Heart right ventricle (tissue), 16 donors: ENCODE data around the gene CHPF. TPM values are rescaled to one million over a fixed set of nuclear protein-coding genes. Genes with fewer than 3 reads are reported as not detected.
A peak's percentile ranks its signal among the peaks of the same experiment; 100 is the strongest.

Source experiments
- ATAC-seq, 8 donors: fragments of 200-7000 bp; cut with Tn5 transposase; one replicate each; pipeline ENCODE4 v1.9.1; 2020; ENCODE audit warnings: mild to moderate bottlenecking in 8 of 8, moderate library complexity in 8 of 8, moderate number of reproducible peaks in 1 of 8
- DNase-seq, 2 donors: peaks; one replicate each; pipeline ENCODE4 v3.0.0-alpha.2; 2020
- H3K27ac ChIP-seq, 10 donors: fragments of 200-600 bp; sonication (generic) in 2 of 10; one replicate each; pipeline versions ENCODE4 v1.5.0 to v1.8.0; 2020 to 2022; ENCODE audit warnings: mild to moderate bottlenecking in 3 of 10
- H3K27me3 ChIP-seq, 7 donors: fragments of 200-600 bp; one replicate each; pipeline ENCODE4 v1.8.0; 2021 to 2022; ENCODE audit warnings: mild to moderate bottlenecking in 2 of 7
- H3K36me3 ChIP-seq, 9 donors: fragments of 200-600 bp; sonication (generic) in 1 of 9; one replicate each; pipeline versions ENCODE4 v1.5.0 to v1.8.0; 2020 to 2022; ENCODE audit warnings: mild to moderate bottlenecking in 2 of 9
- H3K4me1 ChIP-seq, 9 donors: fragments of 200-600 bp; sonication (generic) in 1 of 9; one replicate each; pipeline versions ENCODE4 v1.5.0 to v1.8.0; 2020 to 2022; ENCODE audit warnings: mild to moderate bottlenecking in 4 of 9
- H3K4me3 ChIP-seq, 10 donors: fragments of 200-600 bp; sonication (generic) in 2 of 10; one replicate each; pipeline versions ENCODE4 v1.5.0 to v1.8.0; 2020 to 2022; ENCODE audit warnings: mild to moderate bottlenecking in 7 of 10, moderate library complexity in 2 of 10
- H3K9me3 ChIP-seq, 11 donors: fragments of 200-600 bp in 10 of 11; sonication (generic) in 2 of 11; one replicate each; pipeline versions ENCODE4 v1.5.0 to v1.8.0; 2013 to 2022; ENCODE audit warnings: mild to moderate bottlenecking in 2 of 11, control low read depth in 1 of 11, moderate library complexity in 1 of 11
- WGBS, 2 donors: extraction: QIAGEN DNeasy Blood & Tissue Kit; methylation state at CpG; one replicate each; pipeline ENCODE4 v1.1.7; 2013; ENCODE audit warnings: inconsistent platforms in 1 of 2; 5-methylcytosine and 5-hydroxymethylcytosine counted together
- intact Hi-C, 10 donors: fragments of 100-400 bp; cut with DNase I; formaldehyde crosslinking; loops; one replicate each; pipeline versions ENCODE4 v1.11.1 to v1.14.2; 2022
- polyA plus RNA-seq, 2 donors: library from polyadenylated mRNA; stranded (reverse); fragments of 200-250 nt; gene quantifications; one replicate each; pipeline ENCODE4 v1.2.3, GENCODE V29; 2013
- total RNA-seq, 10 donors: library from RNA; stranded (reverse); fragmentation: NEBNext Ultra II Directional in 3 of 10; extraction: Animal tissue kit (Norgen Biotek cat#: 25700) in 3 of 10; gene quantifications; one replicate each; pipeline versions ENCODE4 v1.2.1 to v1.2.4, GENCODE V29; 2021 to 2023
- TF ChIP-seq, protein P1 (sequence below), 9 donors: fragments of 200-600 bp; sonication (generic) in 2 of 9; IDR thresholded peaks; one replicate each; pipeline versions ENCODE4 v1.5.0 to v1.8.0; 2021 to 2022; ENCODE audit warnings: antibody characterized with exemption in 9 of 9, mild to moderate bottlenecking in 5 of 9, moderate library complexity in 1 of 9
- donor health status: Arrhythmogenic right ventricular cardiomyopathy.
- donor health status: ischemic (EF 13 %, LVEDD 7.1; RV severe dilation, severe dysfunction).
- donor health status: healthy with polysubstance abuse.
- donor health status: DM: no; HTN: yes; CAD: no.
- donor health status: DM: no; HTN: no; CAD: no.
- donor health status: ischemic (EF 25% LVEDD 6.9; RV normal size, moderate dysfunction).
- donor health status: ischemic (EF 25% LVEDD 5.7; RV mildly dilated, moderate dysfunction).
- donor health status: healthy.
- donor health status: DM: yes; HTN: yes; CAD: no.
- donor health status: Ischemic cardiomyopathy.
- donor health status: ischemic (EF 35%, LVEDD 5.7; RV mildly dilated, moderate dysfunction).
- donor health status: nonischemic (EF 11% LVEDD 7.7; RV severe dilation, severe dysfunction).
- donor health status: DM: yes; HTN: yes; CAD: no.
- donor health status: PGD.
- donor health status: ischemic (EF 29% LVEDD 5.4; RV normal size, mild dysfunction).
- donor health status: nonischemic (EF 23%, LVEDD 6.1; RV moderate dilation, normal function).

CHPF gene
- total and polyA plus RNA-seq, 12 donors = 66.5 to 221 (median 95.9) TPM

DNA sequence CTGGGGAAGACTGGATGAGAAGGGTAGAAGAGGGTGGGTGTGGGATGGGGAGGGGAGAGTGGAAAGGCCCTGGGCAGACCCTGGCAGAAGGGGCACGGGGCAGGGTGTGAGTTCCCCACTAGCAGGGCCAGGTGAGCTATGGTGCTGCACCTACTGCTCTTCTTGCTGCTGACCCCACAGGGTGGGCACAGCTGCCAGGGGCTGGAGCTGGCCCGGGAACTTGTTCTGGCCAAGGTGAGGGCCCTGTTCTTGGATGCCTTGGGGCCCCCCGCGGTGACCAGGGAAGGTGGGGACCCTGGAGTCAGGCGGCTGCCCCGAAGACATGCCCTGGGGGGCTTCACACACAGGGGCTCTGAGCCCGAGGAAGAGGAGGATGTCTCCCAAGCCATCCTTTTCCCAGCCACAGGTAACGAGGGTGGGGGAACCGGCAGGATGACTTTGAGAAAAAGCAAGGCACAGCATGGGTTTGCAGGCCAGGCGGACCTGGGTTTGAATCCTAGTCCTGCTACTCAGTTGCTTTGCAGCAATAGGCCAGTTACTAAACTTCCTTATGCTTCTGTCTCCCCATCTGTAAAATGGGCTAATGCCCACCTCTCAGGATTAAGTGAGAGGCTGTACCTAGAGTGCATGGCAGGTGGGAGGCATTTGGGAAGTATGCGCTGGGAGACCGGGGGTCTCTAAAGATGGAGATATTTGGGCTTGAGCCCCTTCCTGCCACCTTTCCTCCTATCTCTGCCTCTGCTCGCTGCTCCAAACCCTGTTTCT is 28.8 kb upstream of the CHPF start, which contains the start of gene INHA:
Gene INHA, plus strand, starts transcription at position 74 of the 765 bp plus-strand sequence. Its CDS starts 65 bp downstream, at position 139.
- peak within 1 kb of the TSS; percentile 65 to 95 (median 88) for H3K27ac ChIP-seq
- peaks cover 2 to 49% (median 13%) of the 10 kb centered on the region in 9 donors for H3K4me1 ChIP-seq
- TF ChIP-seq, protein P1, sequence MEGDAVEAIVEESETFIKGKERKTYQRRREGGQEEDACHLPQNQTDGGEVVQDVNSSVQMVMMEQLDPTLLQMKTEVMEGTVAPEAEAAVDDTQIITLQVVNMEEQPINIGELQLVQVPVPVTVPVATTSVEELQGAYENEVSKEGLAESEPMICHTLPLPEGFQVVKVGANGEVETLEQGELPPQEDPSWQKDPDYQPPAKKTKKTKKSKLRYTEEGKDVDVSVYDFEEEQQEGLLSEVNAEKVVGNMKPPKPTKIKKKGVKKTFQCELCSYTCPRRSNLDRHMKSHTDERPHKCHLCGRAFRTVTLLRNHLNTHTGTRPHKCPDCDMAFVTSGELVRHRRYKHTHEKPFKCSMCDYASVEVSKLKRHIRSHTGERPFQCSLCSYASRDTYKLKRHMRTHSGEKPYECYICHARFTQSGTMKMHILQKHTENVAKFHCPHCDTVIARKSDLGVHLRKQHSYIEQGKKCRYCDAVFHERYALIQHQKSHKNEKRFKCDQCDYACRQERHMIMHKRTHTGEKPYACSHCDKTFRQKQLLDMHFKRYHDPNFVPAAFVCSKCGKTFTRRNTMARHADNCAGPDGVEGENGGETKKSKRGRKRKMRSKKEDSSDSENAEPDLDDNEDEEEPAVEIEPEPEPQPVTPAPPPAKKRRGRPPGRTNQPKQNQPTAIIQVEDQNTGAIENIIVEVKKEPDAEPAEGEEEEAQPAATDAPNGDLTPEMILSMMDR (IDR thresholded peaks at IDR 0.05) = no peak
- DNase-seq (peak in 1 of 2 donors; percentile 13), ATAC-seq (peak in 2 of 8 donors; percentile 2 to 3)
- peaks cover 0 to 46% (median 0%) of the 10 kb centered on the region in 7 donors for H3K27me3 ChIP-seq
- H3K36me3 ChIP-seq = peaks cover 0 to 16% (median 0%) of the 10 kb centered on the region in 9 donors
- WGBS, 2 donors = 82 to 86% methylated on average over 13 of the region's 13 CpGs
- H3K9me3 ChIP-seq = no peaks in the 10 kb centered on the region
- peak within 1 kb of the TSS in 9 of 10 donors; percentile 64 to 95 (median 70) for H3K4me3 ChIP-seq
- intact Hi-C loops = loop anchor here in 2 of 10 donors (5.0 kb wide), 3 partner anchors 50 to 70 kb away; partner anchors contain the start of gene SLC4A3 (in 1 of the 2)

GRCh38 chr2:219571311-219572236 is 28.0 kb upstream of the CHPF start, which contains the start of gene OBSL1:
TSS of gene OBSL1 (minus strand) at chr2:219571539. CDS start at chr2:219571232, 307 bp downstream.
- TF ChIP-seq, protein P1 (IDR thresholded peaks at IDR 0.05) = no peak
- WGBS, 2 donors = 5 to 7% methylated on average over 19 to 42 of the region's 42 CpGs
- Histone ChIP-seq H3K4me3 (peak within 1 kb of the TSS; percentile 9 to 95 (median 70)), H3K9me3 (no peaks in the 10 kb centered on the region), H3K27me3 (peaks cover 0 to 40% (median 0%) of the 10 kb centered on the region in 7 donors), H3K27ac (peak within 1 kb of the TSS; percentile 65 to 95 (median 88)), H3K36me3 (peaks cover 0 to 24% (median 3%) of the 10 kb centered on the region in 9 donors), H3K4me1 (peaks cover 2 to 43% (median 13%) of the 10 kb centered on the region in 9 donors)
- ATAC-seq (peak; percentile 77 to 90 (median 85)), DNase-seq (peak; percentile 80 to 84)
- intact Hi-C loops = loop anchor here in 5 of 10 donors (1.0 to 5.0 kb wide), 7 partner anchors 25 to 71 kb away; partner anchors contain the start of genes CHPF (in 2 of the 5), SLC4A3 (in 1 of the 5) and STK11IP (in 1 of the 5)

DNA sequence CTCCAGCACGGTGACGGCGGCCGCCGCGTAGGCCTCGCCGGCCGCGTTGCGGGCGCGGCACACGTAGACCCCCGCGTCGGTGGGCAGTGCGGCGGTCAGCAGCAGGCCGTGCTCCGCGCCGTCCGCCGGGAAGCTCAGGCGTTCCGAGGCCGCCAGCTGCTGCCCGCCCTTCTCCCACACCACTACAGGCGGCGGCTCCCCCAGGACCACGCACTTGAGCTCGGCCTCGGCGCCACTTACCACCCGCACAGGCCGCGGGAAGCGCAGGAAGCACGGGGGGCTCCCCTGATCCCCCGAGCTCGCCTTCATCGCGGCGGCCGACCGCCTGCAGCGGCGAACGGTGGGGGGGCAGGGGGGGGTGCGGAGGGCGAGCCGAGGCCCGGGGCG is 27.3 kb upstream of the CHPF start:
- Histone ChIP-seq H3K9me3 (no peaks in the 10 kb centered on the region), H3K4me1 (peaks cover 2 to 38% (median 13%) of the 10 kb centered on the region in 9 donors), H3K4me3 (peak overlapping the region in 9 of 10 donors; percentile 64 to 95 (median 70)), H3K36me3 (peaks cover 0 to 31% (median 7%) of the 10 kb centered on the region in 9 donors), H3K27ac (peak overlapping the region; percentile 65 to 95 (median 88)), H3K27me3 (peaks cover 0 to 38% (median 0%) of the 10 kb centered on the region in 7 donors)
- intact Hi-C loops = loop anchor here in 5 of 10 donors (1.0 to 5.0 kb wide), 7 partner anchors 26 to 71 kb away; partner anchors contain the start of genes CHPF (in 2 of the 5), SLC4A3 (in 1 of the 5) and STK11IP (in 1 of the 5)
- ATAC-seq = peak in 3 of 8 donors; percentile 2 to 38 (median 6)
- WGBS, 2 donors = 0 to 1% methylated on average over 33 to 55 of the region's 55 CpGs
- TF ChIP-seq, protein P1 (IDR thresholded peaks at IDR 0.05) = no peak
- peak in 1 of 2 donors; percentile 41 for DNase-seq
